GM12872 (cell line): Measurements from ENCODE around the gene MGAT4A.

ENCODE experiments used
- TF ChIP-seq, protein P1 (sequence below): IDR thresholded peaks from 3 replicates; pipeline ENCODE4 v1.5.1; 2011; ENCODE audit warnings: low read depth, mild to moderate bottlenecking, low read length, moderate library complexity; ENCODE audit not compliant: insufficient read depth

Gene MGAT4A

DNA sequence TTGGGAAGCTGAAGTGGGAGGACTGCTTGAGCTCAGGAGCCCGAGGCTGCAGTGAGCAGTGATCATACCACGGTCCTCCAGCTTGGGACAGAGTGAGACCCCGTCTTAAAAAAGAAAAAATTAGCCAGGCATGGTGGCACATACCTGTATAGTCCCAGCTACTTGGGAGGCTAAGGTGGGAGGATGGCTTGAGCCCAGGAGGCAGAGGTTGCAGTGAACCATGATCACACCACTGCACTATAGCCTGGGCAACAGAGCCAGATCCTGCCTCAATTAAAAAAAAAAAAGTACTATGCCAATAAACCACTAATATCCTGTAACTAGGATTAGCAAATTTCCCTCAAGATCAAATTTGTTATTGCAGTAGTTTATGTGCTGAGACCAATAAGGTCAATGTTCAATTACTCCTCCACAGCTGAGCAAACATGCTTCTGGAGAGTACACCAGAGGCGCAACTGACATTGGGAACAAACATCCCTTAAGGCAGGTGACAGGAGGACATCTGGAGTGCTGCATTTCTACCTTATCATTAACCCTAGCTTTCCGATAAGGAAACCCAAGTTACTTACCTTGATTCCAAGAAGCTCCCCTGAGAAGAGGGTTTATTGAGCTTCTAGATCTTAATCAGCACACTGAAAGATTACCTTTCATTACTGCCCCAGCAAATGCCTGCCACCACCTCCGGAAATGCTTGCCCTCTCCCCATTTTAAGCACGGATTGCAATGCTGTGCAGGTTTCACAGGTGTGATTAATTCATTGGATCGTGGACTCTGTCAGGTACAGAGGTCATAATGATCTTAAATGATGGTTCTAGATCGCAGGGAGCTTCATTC, 26.2 kb downstream of the MGAT4A start:
- TF ChIP-seq, protein P1, sequence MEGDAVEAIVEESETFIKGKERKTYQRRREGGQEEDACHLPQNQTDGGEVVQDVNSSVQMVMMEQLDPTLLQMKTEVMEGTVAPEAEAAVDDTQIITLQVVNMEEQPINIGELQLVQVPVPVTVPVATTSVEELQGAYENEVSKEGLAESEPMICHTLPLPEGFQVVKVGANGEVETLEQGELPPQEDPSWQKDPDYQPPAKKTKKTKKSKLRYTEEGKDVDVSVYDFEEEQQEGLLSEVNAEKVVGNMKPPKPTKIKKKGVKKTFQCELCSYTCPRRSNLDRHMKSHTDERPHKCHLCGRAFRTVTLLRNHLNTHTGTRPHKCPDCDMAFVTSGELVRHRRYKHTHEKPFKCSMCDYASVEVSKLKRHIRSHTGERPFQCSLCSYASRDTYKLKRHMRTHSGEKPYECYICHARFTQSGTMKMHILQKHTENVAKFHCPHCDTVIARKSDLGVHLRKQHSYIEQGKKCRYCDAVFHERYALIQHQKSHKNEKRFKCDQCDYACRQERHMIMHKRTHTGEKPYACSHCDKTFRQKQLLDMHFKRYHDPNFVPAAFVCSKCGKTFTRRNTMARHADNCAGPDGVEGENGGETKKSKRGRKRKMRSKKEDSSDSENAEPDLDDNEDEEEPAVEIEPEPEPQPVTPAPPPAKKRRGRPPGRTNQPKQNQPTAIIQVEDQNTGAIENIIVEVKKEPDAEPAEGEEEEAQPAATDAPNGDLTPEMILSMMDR, result no peak

DNA sequence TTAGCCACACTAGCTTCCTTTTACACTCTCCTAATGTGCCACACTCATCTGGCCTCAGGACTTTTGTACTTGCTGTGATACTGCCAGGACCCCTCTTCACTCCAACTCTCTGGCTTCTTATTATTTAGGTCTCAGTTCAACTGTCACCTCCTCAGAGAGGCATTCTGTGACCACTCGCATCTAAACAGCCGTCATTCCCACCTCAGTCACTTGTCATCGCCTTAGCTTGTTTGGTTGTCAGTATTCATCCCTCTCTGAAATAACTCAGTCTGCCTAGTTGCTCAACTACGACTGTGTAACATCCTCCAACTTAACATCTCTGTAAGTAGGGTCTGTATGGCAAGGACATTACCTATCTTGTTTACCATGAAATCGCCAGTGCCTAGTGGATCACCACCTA, 27.2 kb downstream of the MGAT4A start:
- TF ChIP-seq, protein P1, result no peak

DNA sequence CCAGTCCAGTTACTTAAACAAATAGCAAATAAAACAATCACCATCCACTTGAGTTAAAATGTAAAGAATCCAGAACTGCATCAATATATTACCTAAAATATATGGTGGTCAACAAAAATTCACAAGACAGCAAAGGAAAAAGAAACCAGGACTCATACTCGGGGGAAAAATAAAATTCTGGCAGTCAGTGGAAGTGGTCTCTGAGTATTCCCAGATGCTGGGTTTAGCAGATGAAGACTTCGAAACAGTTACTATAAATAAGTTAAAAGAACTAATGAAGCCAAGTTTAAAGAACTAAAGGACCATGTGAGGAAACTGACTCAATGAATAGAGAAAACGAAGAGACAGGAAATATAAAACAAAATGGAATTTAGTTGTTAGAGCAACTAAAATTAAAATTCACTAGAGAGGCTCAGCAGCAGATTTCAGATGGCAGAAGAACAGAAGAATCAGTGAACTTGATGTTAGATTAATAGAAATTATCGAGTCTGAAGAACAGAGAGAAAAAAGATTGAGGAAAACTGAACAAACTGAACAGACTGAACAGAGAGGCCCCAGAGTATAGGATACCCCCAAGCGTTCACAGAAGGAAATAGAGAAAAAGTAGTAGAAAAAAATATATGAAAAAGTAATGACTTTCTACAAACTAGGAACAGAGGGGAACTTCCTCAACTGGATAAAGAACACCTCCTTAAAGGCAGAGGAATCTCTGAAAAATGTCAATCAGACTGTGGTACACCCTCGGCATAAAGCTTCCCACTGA, 27.9 kb downstream of the MGAT4A start:
- TF ChIP-seq, protein P1, result no peak

DNA sequence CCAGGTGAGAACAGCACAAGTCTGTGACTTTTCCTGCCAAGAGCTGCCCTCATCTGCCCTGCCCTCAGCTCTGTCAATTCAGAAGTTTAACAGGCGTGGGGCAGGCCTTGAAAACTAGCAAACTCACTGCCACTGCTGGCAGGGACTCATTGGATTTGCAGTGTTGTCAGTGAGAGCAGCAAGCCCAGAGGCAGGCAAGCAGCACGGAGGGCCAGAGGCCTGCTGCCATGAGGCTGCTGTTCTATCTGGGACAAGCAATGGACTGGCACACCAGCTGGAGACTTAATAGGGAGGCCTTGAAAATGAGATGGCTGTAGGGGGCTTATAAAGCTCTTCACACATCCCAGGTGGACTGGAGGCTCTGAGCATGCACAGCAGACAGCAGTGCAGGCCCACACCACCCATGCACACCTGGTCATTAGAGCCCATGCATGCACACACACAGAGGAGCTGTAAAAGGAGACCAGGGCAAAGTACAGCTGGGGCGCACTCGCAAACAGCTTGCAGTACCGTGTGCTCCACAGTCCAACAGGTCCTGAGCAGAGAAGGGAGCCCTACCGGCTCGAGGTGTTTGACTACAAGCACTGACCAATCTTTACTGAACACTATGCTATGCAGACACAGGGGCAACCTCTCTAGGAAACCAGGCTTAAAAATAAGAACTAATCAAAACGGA, 28.7 kb downstream of the MGAT4A start:
- TF ChIP-seq, protein P1, result no peak

GRCh38 chr2:98701230-98701629, 29.7 kb downstream of the MGAT4A start:
- TF ChIP-seq, protein P1, result no peak

GRCh38 chr2:98698896-98699295, 32.0 kb downstream of the MGAT4A start:
- TF ChIP-seq, protein P1, result no peak
